GM23338 (cell line): ENCODE data around the gene OSBPL1A. TPM values are rescaled to one million over a fixed set of nuclear protein-coding genes. Genes with fewer than 3 reads are reported as not detected.

ENCODE experiments used
- ATAC-seq: fragments of 200-7000 bp; cut with Tn5 transposase; 3 replicates; pipeline ENCODE4 v1.9.1; 2020
- DNase-seq: peaks from one replicate; pipeline ENCODE4 v3.0.0-alpha.2; 2015; ENCODE audit warnings: low spot score
- H2AFZ ChIP-seq: fragments of 200-600 bp; sonication (generic); 2 replicates; pipeline ENCODE4 v1.8.0; 2016; ENCODE audit warnings: antibody characterized with exemption, mild to moderate bottlenecking, moderate library complexity
- H3F3A ChIP-seq: fragments of 200-600 bp; sonication (generic); replicated peaks from 2 replicates; pipeline ENCODE4 v1.8.0; 2017; ENCODE audit warnings: antibody characterized with exemption, mixed run types, low read depth
- H3K27ac ChIP-seq: fragments of 200-600 bp; sonication (generic); 2 replicates; pipeline ENCODE4 v1.6.1; 2016; ENCODE audit warnings: low read depth
- H3K27me3 ChIP-seq: fragments of 200-600 bp; sonication (generic); 2 replicates; pipeline ENCODE4 v1.8.0; 2016; ENCODE audit warnings: mild to moderate bottlenecking, mixed run types, moderate library complexity; ENCODE audit not compliant: insufficient read depth
- H3K36me3 ChIP-seq: fragments of 200-600 bp; sonication (generic); 2 replicates; pipeline ENCODE4 v1.8.0; 2016; ENCODE audit warnings: mild to moderate bottlenecking; ENCODE audit not compliant: insufficient read depth
- H3K4me1 ChIP-seq: fragments of 200-600 bp; sonication (generic); 2 replicates; pipeline ENCODE4 v1.8.0; 2016; ENCODE audit warnings: mild to moderate bottlenecking, moderate library complexity; ENCODE audit not compliant: insufficient read depth
- H3K4me2 ChIP-seq: fragments of 200-600 bp; sonication (generic); 2 replicates; pipeline ENCODE4 v1.7.1; 2017; ENCODE audit warnings: mixed run types
- H3K4me3 ChIP-seq: fragments of 200-600 bp; sonication (generic); 2 replicates; pipeline ENCODE4 v1.6.1; 2016; ENCODE audit warnings: mixed run types
- H3K79me2 ChIP-seq: fragments of 200-600 bp; sonication (generic); replicated peaks from 2 replicates; pipeline ENCODE4 v1.8.0; 2017; ENCODE audit warnings: mild to moderate bottlenecking; ENCODE audit not compliant: insufficient read depth
- H3K9me2 ChIP-seq: fragments of 200-600 bp; sonication (generic); 2 replicates; pipeline ENCODE4 v1.8.0; 2017; ENCODE audit not compliant: insufficient read depth
- H4K20me1 ChIP-seq: fragments of 200-600 bp; sonication (generic); replicated peaks from 2 replicates; pipeline ENCODE4 v1.8.0; 2017; ENCODE audit warnings: mild to moderate bottlenecking; ENCODE audit not compliant: insufficient read depth
- H3K27ac Mint-ChIP-seq: 2 replicates; pipeline ENCODE4 v1.8.0; 2020; ENCODE audit warnings: inconsistent platforms, mild to moderate bottlenecking, moderate library complexity, mixed read lengths
- H3K27me3 Mint-ChIP-seq: 3 replicates; pipeline ENCODE4 v1.8.0; 2022; ENCODE audit warnings: low read depth, mild to moderate bottlenecking, moderate library complexity, mixed read lengths, inconsistent platforms; ENCODE audit not compliant: insufficient read depth, poor library complexity
- H3K36me3 Mint-ChIP-seq: 3 replicates; pipeline ENCODE4 v1.8.0; 2021; ENCODE audit warnings: low read depth, mild to moderate bottlenecking, inconsistent platforms, moderate library complexity, mixed read lengths
- H3K4me1 Mint-ChIP-seq: 3 replicates; pipeline ENCODE4 v1.8.0; 2020; ENCODE audit warnings: mild to moderate bottlenecking, inconsistent platforms, mixed read lengths
- H3K4me3 Mint-ChIP-seq: 3 replicates; pipeline ENCODE4 v1.8.0; 2021; ENCODE audit warnings: moderate library complexity, mild to moderate bottlenecking, inconsistent platforms, mixed read lengths
- H3K9me3 Mint-ChIP-seq: 3 replicates; pipeline ENCODE4 v1.8.0; 2020; ENCODE audit warnings: moderate library complexity, mild to moderate bottlenecking, inconsistent platforms, mixed read lengths
- CREB1 ChIP-seq: fragments of 250-450 bp; sonication (Bioruptor Pico); IDR thresholded peaks from 2 replicates; pipeline ENCODE4 v1.5.0; 2020; ENCODE audit warnings: low read depth, mild to moderate bottlenecking, moderate library complexity
- EZH2 ChIP-seq: fragments of 200-600 bp; sonication (generic); IDR thresholded peaks from one replicate; pipeline ENCODE4 v1.8.0; 2017; ENCODE audit warnings: antibody characterized with exemption, mild to moderate bottlenecking, low read depth; ENCODE audit not compliant: unreplicated experiment
- EZH2phosphoT487 ChIP-seq: fragments of 200-600 bp; sonication (generic); IDR thresholded peaks from one replicate; pipeline ENCODE4 v1.8.1; 2018; ENCODE audit warnings: antibody characterized with exemption; ENCODE audit not compliant: unreplicated experiment
- JUNB ChIP-seq: IDR thresholded peaks from one replicate; pipeline ENCODE4 v1.6.1; 2016; ENCODE audit warnings: antibody characterized with exemption; ENCODE audit not compliant: unreplicated experiment
- NANOG ChIP-seq: IDR thresholded peaks from 2 replicates; pipeline ENCODE4 v1.6.1; 2016; ENCODE audit warnings: antibody characterized with exemption, borderline replicate concordance
- POLR2AphosphoS5 ChIP-seq: IDR thresholded peaks from 2 replicates; pipeline ENCODE4 v1.6.1; 2016; ENCODE audit warnings: antibody characterized with exemption, low read depth
- STAT1 ChIP-seq: IDR thresholded peaks from one replicate; pipeline ENCODE4 v1.6.1; 2016; ENCODE audit warnings: antibody characterized with exemption; ENCODE audit not compliant: unreplicated experiment
- ZNF114 ChIP-seq: fragments of 250-450 bp; sonication (Bioruptor Pico); IDR thresholded peaks from 2 replicates; pipeline ENCODE4 v1.5.0; 2020; ENCODE audit warnings: mild to moderate bottlenecking, moderate library complexity
- ZNF331 ChIP-seq: fragments of 250-450 bp; sonication (Bioruptor Pico); IDR thresholded peaks from 2 replicates; pipeline ENCODE4 v1.5.0; 2020; ENCODE audit warnings: low read depth, mild to moderate bottlenecking, moderate library complexity
- polyA plus RNA-seq: library from polyadenylated mRNA; unstranded; fragments of >200 nt; fragmentation: Nextera tagmentation; extraction: Ambion mirVana; gene quantifications from 2 replicates; pipeline ENCODE4 v1.2.1, GENCODE V29; 2016
- total RNA-seq: library from RNA; depleted of rRNA; stranded (reverse); fragments of >200 nt; shearing (Covaris generic); gene quantifications from 2 replicates; pipeline ENCODE4 v1.2.3, GENCODE V29; 2014
- TF ChIP-seq, protein P1 (sequence below): IDR thresholded peaks from 2 replicates; pipeline ENCODE4 v1.6.1; 2016; ENCODE audit warnings: antibody characterized with exemption
- TF ChIP-seq, protein P2 (sequence below), 2 experiments: fragments of 200-600 bp in 1 of 2; sonication (generic) in 1 of 2; conservative IDR thresholded peaks; 2 replicates each; pipeline versions ENCODE4 v1.5.1 to v1.6.1; 2016 to 2017; ENCODE audit warnings: antibody characterized with exemption in 2 of 2, low read depth in 2 of 2, mild to moderate bottlenecking in 2 of 2, moderate library complexity in 1 of 2
- TF ChIP-seq, protein P3 (sequence below): IDR thresholded peaks from one replicate; pipeline ENCODE4 v1.6.1; 2018; ENCODE audit warnings: antibody characterized with exemption; ENCODE audit not compliant: unreplicated experiment
- TF ChIP-seq, protein P4 (sequence below): fragments of 250-450 bp; sonication (Bioruptor Pico); IDR thresholded peaks from 2 replicates; pipeline ENCODE4 v1.5.0; 2020; ENCODE audit warnings: mild to moderate bottlenecking, moderate library complexity

OSBPL1A gene
- total and polyA plus RNA-seq, 2 experiments from 2014 or later: 55.6 to 71.4 TPM

DNA sequence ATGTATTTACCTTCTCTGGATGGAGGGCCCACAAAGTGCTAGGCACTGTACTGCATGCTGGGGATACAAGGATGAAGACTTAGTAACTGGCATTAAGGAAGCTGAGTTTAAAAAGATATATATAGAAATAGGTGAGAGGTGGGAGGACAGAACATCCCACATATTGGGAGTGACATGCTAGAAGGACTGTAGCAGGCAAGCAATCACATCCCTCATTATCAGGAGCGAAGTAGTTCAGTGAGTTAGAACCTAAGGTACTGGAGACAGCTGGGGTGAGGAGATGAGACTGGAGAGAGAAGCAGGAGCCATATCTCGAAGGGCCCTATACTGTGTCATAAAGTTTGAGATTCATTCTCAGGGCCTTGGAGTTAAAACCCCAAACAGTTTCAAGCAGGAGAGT is 10.9 kb upstream of the OSBPL1A start:
- H3K27ac Mint-ChIP-seq: no peak overlapping the region
- Histone ChIP-seq H3K4me3 (no peak overlapping the region), H3K27me3 (no peaks in the 10 kb centered on the region), H3K79me2 (no peaks in the 10 kb centered on the region), H3F3A (no peaks in the 10 kb centered on the region), H3K4me1 (peaks cover 7% of the 10 kb centered on the region), H2AFZ (0 out of 2 replicates have a peak overlapping the region, but pooled peaks have one; percentile 47), H4K20me1 (no peaks in the 10 kb centered on the region), H3K36me3 (no peaks in the 10 kb centered on the region), H3K27ac (no peak overlapping the region), H3K4me2 (no peak overlapping the region), H3K9me2 (peaks cover 7% of the 10 kb centered on the region; the same call in 1 of the 2 replicates)
- TF ChIP-seq CREB1 (no peak), EZH2 (no peak), ZNF114 (CRISPR knock-in tag) (no peak), JUNB (no peak), ZNF331 (no peak), NANOG (no peak), EZH2phosphoT487 (no peak), POLR2AphosphoS5 (no peak), STAT1 (no peak)
- TF ChIP-seq, protein P1, sequence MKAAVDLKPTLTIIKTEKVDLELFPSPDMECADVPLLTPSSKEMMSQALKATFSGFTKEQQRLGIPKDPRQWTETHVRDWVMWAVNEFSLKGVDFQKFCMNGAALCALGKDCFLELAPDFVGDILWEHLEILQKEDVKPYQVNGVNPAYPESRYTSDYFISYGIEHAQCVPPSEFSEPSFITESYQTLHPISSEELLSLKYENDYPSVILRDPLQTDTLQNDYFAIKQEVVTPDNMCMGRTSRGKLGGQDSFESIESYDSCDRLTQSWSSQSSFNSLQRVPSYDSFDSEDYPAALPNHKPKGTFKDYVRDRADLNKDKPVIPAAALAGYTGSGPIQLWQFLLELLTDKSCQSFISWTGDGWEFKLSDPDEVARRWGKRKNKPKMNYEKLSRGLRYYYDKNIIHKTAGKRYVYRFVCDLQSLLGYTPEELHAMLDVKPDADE: no peak
- TF ChIP-seq, protein P2, sequence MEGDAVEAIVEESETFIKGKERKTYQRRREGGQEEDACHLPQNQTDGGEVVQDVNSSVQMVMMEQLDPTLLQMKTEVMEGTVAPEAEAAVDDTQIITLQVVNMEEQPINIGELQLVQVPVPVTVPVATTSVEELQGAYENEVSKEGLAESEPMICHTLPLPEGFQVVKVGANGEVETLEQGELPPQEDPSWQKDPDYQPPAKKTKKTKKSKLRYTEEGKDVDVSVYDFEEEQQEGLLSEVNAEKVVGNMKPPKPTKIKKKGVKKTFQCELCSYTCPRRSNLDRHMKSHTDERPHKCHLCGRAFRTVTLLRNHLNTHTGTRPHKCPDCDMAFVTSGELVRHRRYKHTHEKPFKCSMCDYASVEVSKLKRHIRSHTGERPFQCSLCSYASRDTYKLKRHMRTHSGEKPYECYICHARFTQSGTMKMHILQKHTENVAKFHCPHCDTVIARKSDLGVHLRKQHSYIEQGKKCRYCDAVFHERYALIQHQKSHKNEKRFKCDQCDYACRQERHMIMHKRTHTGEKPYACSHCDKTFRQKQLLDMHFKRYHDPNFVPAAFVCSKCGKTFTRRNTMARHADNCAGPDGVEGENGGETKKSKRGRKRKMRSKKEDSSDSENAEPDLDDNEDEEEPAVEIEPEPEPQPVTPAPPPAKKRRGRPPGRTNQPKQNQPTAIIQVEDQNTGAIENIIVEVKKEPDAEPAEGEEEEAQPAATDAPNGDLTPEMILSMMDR (conservative IDR thresholded peaks at IDR 0.05; ENCODE audit: low read depth in 2 of 2): no peak
- TF ChIP-seq, protein P3, sequence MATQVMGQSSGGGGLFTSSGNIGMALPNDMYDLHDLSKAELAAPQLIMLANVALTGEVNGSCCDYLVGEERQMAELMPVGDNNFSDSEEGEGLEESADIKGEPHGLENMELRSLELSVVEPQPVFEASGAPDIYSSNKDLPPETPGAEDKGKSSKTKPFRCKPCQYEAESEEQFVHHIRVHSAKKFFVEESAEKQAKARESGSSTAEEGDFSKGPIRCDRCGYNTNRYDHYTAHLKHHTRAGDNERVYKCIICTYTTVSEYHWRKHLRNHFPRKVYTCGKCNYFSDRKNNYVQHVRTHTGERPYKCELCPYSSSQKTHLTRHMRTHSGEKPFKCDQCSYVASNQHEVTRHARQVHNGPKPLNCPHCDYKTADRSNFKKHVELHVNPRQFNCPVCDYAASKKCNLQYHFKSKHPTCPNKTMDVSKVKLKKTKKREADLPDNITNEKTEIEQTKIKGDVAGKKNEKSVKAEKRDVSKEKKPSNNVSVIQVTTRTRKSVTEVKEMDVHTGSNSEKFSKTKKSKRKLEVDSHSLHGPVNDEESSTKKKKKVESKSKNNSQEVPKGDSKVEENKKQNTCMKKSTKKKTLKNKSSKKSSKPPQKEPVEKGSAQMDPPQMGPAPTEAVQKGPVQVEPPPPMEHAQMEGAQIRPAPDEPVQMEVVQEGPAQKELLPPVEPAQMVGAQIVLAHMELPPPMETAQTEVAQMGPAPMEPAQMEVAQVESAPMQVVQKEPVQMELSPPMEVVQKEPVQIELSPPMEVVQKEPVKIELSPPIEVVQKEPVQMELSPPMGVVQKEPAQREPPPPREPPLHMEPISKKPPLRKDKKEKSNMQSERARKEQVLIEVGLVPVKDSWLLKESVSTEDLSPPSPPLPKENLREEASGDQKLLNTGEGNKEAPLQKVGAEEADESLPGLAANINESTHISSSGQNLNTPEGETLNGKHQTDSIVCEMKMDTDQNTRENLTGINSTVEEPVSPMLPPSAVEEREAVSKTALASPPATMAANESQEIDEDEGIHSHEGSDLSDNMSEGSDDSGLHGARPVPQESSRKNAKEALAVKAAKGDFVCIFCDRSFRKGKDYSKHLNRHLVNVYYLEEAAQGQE: no peak
- TF ChIP-seq, protein P4, sequence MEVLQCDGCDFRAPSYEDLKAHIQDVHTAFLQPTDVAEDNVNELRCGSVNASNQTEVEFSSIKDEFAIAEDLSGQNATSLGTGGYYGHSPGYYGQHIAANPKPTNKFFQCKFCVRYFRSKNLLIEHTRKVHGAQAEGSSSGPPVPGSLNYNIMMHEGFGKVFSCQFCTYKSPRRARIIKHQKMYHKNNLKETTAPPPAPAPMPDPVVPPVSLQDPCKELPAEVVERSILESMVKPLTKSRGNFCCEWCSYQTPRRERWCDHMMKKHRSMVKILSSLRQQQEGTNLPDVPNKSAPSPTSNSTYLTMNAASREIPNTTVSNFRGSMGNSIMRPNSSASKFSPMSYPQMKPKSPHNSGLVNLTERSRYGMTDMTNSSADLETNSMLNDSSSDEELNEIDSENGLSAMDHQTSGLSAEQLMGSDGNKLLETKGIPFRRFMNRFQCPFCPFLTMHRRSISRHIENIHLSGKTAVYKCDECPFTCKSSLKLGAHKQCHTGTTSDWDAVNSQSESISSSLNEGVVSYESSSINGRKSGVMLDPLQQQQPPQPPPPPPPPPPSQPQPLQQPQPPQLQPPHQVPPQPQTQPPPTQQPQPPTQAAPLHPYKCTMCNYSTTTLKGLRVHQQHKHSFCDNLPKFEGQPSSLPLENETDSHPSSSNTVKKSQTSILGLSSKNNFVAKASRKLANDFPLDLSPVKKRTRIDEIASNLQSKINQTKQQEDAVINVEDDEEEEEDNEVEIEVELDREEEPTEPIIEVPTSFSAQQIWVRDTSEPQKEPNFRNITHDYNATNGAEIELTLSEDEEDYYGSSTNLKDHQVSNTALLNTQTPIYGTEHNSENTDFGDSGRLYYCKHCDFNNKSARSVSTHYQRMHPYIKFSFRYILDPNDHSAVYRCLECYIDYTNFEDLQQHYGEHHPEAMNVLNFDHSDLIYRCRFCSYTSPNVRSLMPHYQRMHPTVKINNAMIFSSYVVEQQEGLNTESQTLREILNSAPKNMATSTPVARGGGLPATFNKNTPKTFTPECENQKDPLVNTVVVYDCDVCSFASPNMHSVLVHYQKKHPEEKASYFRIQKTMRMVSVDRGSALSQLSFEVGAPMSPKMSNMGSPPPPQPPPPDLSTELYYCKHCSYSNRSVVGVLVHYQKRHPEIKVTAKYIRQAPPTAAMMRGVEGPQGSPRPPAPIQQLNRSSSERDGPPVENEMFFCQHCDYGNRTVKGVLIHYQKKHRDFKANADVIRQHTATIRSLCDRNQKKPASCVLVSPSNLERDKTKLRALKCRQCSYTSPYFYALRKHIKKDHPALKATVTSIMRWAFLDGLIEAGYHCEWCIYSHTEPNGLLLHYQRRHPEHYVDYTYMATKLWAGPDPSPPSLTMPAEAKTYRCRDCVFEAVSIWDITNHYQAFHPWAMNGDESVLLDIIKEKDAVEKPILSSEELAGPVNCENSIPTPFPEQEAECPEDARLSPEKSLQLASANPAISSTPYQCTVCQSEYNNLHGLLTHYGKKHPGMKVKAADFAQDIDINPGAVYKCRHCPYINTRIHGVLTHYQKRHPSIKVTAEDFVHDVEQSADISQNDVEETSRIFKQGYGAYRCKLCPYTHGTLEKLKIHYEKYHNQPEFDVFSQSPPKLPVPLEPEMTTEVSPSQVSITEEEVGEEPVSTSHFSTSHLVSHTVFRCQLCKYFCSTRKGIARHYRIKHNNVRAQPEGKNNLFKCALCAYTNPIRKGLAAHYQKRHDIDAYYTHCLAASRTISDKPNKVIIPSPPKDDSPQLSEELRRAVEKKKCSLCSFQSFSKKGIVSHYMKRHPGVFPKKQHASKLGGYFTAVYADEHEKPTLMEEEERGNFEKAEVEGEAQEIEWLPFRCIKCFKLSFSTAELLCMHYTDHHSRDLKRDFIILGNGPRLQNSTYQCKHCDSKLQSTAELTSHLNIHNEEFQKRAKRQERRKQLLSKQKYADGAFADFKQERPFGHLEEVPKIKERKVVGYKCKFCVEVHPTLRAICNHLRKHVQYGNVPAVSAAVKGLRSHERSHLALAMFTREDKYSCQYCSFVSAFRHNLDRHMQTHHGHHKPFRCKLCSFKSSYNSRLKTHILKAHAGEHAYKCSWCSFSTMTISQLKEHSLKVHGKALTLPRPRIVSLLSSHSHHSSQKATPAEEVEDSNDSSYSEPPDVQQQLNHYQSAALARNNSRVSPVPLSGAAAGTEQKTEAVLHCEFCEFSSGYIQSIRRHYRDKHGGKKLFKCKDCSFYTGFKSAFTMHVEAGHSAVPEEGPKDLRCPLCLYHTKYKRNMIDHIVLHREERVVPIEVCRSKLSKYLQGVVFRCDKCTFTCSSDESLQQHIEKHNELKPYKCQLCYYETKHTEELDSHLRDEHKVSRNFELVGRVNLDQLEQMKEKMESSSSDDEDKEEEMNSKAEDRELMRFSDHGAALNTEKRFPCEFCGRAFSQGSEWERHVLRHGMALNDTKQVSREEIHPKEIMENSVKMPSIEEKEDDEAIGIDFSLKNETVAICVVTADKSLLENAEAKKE (CRISPR knock-in tag): no peak
- no peak overlapping the region for H3K4me3 Mint-ChIP-seq
- H3K9me3 Mint-ChIP-seq: no peaks in the 10 kb centered on the region; the same call in 2 of the 3 replicates
- peaks cover 7% of the 10 kb centered on the region for H3K27me3 Mint-ChIP-seq
- DNase-seq (no peak), ATAC-seq (no peak)
- no peaks in the 10 kb centered on the region for H3K36me3 Mint-ChIP-seq
- H3K4me1 Mint-ChIP-seq: peaks cover 10% of the 10 kb centered on the region
